T-helper 1 cell treated with Interleukin-12 subunit alpha and Interleukin-12 subunit beta and Interleukin-4 antibody, amounts not matched to agents 30 ng/mL and 1 ng/mL, for 36 hours (primary cell): ENCODE measurements around the gene FGGY. TPM values are rescaled to one million over a fixed set of nuclear protein-coding genes. Genes with fewer than 3 reads are reported as not detected.
"Not testable (repeated sequence)": the region's sequence is repeated elsewhere in the genome, so short reads cannot be mapped to it uniquely, and the experiment has no call there.

ENCODE experiments used
- intact Hi-C: fragments of 100-400 bp; cut with micrococcal nuclease; formaldehyde crosslinking; loops from one replicate; pipeline ENCODE4 v1.15.1; 2024
- total RNA-seq: library from RNA; stranded (reverse); gene quantifications from 2 replicates; pipeline ENCODE4 v1.2.3, GENCODE V29; 2022

Gene FGGY
- total RNA-seq, 1 donor from 2014 or later, result 12.2 TPM

DNA sequence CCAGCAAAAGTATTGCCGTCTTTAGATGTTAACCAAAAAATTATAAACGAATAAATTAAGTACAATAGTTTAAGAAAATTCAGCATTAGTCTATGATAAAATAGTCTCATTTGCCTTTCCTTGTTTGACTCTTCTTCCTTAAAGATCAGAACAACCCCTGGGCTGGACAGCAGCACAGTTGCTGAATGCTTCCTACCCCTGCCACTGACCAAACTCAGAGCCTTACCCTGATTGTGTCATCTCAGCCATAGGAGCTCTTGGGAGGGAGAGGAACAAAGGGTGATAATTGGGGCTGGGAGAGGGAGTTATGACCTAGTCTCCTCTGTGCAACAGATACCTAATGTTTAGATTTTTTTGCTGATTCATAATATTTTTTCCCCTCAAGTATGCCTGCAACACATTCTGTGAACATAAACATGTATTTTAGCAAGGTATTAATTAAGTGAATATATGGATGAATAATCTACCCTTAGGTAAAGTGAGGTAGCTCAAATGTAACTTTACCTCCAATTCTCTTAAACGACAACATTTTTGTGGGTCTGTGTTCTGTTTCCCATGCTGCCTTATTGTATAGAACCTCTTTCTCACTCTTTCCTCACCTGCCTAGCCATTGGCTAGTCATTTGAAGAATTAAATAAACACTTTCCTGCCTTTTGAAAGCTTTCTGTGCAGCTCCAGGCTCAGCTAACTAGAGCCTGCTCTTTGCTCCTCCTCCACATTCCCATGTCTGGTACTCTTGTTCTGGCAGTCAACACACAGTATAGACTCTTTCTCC, 46.1 kb downstream of the FGGY start:
- intact Hi-C loops, result no loop called here

DNA sequence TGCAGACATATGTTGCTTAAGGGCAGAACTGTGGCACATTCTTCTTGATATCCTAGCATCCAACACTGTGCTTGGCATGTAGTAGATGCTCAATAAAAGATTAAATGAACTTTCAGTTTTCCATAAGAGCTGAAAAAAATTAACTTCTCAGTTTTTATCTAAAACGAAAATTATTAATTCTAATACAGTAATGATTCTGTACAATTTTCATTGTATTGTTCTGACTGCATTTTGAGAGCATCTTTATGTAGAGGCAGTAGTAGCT, 46.6 kb downstream of the FGGY start:
- intact Hi-C loops, result no loop called here

DNA sequence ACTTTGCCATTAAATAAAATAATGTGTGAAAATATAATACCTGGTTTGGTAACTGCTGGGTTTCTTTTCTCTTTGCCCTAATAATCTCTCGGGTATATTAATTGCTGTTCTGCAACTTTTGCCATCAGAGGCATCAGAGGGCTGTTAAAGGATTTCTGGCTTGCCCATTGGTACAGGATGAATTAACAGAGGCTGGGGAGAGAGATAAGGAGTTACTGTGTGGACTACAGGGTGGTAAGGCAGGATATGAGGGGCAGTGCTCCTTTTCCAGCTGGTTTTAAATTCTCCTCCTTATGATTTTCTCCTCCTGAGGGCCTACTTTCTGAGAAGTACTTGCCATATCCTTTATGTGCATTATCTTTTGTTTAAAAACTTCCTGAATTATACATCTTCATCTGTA, 48.3 kb downstream of the FGGY start:
- intact Hi-C loops, result no loop called here

DNA sequence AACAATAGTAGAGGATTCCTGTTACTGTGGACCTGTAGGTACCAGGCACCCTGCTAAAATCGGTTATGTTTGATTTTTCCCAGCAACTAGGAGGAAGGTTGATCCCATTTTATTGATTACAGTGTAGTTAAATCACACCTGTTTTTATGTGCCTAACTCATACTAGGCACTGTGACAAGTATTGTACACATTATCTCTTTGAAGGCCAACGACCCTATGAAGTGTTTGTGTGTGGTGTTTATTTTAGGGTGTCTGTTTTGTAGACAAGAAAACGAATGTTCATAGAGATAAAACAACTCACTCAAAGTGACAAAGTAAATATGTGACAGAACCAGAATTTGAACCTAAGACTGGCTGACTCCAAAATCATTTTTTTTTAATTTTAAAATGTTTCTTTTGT, 49.5 kb downstream of the FGGY start:
- intact Hi-C loops, result no loop called here

DNA sequence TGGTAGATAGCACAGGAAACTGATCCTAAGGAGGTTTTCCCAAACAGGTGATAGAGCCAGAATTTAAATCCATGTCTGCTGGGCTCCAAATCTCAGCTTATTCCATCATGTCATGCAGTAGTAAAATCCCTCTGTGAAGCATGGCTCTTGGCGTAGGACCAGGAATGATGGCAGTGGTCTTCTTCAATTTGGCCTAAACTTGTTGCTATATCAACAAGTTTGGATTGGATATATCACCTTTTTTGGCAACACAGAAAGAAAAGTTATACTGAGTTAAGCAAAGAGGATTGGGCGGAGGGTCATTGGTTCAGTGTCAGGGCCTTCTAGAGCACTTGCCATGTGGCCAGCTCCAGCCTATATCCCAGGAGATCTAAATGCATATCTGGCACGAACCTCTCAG, 52.2 kb downstream of the FGGY start:
- intact Hi-C loops, result no loop called here

DNA sequence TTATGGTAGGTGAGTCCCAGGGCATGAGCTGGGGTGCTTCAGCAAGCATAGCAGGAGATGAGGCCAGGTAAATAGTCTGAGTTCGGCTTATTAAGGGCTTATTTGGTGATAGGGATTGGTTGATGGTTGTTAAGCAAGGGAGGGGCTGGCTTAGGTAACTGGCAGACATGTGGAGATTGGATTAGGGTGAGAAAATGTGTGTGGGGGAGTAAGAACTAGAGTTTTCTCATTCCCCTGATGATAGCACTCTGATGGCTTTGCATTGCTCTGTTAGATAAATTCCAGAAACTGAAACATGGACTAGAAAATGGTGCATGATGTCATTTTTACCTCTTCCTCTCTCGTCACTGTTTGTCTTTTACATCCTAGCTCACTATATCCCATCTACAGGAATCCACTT, 53.6 kb downstream of the FGGY start:
- intact Hi-C loops, result no loop called here

DNA sequence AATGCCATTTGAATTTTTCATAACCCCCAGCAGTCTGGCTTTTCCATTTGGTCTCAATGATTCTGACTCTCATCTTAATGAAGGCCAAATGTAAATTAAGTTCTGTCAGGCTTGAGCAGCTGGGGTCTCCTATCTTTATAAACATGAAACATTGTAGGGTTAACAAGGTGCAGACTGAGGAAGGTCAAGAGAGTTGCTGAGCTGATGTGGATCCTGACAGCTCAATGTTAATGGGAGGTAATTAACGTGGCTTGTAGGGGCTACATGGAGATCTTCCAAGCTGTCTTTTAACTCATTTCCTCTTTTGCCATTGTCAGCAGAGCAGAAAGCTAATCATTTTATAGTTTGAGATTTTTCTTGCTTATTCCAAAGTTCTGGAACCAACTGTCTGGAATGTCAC, 55.2 kb downstream of the FGGY start:
- intact Hi-C loops, result no loop called here

DNA sequence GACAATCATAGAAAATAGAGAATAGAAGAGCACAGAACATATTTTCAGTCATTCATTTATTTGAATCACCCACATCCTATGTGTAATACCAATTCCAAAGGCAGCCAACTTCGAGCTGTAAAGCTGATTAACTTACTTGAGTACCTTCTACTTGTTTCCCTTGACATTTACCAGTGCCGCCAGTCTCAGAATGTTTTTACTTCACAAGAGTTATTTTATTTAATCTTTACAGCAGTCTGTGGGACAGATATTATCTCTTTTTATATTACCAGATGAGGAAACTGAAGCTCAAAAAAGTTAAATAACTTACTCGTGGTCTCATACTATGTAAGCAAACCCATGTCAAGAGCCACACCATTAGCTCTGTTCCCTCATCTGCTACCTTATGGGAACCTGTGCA, 56.6 kb downstream of the FGGY start:
- intact Hi-C loops, result no loop called here

DNA sequence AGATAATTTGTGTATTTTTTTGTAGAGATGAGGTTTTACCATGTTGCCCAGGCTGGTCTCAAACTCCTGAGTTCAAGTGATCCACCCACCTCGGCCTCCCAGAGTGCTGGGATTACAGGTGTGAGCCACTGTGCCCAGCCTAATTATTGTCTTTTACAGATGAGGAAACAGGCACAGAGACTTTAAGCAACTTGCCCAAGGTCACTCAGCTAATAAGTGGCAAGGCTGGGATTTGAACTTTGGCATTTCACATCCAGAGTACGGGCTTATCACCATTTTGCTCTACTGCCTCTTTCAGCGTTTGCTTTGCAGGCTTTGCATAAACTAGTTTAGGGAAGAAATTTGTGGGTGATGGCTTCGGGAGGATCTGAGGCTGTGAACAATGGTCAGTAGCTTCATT, 57.3 kb downstream of the FGGY start:
- intact Hi-C loops, result not testable (repeated sequence)

DNA sequence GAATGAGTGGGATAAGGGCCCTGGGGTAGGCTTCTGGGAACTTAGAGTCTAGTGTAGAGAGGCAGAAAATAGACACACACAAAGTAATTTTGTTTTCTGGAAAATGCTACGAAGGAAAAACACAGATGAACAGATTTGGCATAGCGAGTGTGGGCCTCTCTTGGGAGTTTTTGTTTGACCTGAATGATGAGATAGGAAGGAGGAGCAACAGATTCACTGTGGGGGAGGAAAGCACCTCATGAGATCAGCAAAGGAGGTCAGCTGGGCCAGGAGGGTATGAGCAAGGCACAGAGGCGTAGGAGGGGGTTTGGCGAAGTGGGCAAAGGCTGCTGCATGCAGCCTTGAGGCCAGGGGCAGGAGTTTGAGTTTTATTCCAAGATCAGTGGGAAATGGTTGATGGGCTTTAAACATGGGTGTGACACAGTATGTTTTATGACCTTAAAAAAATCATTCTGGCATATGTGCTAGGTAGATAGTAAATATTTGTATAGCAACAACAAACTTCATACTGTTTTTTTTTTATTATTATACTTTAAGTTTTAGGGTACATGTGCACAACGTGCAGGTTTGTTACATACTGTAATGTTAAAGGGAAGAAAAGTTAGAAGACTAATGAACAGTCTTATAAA, 57.9 kb downstream of the FGGY start:
- intact Hi-C loops, result loop anchor here (1.0 kb wide), 1 partner anchor 122 kb away; no protein-coding TSS in a partner anchor

DNA sequence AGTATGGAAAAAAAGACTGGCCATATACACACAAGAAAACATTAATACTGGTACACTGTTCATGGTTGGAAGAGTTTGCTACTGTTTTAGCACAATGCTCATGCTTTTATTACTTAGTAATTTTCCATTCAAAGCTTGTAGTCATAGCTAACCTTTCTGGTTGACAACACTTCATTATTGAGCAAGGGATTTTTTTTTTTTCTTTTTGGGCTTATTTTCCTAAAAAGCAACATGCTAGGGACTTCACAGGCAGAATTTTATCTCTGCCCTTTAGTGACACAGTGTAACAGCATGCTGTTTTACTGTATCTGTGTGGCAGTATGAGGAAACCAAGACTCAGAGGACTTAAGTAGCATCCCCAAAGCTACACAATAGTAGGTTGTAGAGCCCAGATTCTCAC, 58.5 kb downstream of the FGGY start:
- intact Hi-C loops, result loop anchor here (1.0 kb wide), 1 partner anchor 122 kb away; no protein-coding TSS in a partner anchor

DNA sequence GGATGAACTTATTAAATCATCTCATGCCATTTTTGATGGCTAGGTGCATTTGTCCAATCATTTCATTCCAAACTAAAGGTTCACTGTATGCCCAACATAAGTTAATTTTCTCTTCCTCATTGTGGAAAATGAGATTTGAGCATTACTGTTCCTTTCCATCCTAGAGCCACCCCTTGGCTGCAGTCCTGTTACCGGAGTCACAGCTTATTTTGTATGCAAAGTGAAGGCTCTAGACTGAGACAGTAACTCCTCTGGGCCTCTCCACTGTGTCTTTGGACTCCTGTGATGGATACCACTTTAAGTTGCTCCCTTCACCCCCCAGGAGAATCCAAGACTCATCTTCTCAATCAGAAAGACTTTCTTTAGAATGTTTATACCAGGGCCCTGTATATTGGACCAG, 59.7 kb downstream of the FGGY start:
- intact Hi-C loops, result no loop called here

DNA sequence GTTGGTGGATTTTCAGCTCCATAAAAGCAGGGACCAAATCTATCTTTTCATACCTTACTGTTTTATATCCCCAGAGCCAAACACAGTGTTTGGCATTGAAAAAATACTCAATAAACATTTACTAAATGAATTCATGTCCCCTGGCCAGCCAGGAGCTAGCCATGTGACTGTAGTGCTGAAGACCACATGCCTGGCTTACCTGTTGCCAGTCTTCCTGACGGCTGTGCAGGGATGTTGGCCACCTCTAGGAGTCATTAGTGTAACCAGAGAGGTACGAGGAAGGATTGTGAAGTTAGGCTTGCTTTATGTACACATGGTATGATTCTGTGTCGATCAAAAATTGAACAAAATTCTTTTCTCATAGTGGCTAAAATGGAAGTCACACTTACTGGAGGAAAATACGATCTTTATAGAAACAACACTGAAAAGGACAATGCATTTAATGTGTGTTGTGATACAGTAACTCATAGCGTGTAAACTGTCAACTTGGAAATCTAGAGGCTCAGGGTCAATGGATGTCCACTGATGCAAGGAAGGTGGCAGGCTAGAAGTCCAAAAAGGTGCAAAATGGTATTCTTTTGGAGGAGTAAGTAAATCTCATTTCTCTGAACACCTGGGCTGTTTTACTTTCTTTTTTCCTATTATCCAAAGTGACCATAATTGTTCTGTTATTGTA, 60.9 kb downstream of the FGGY start:
- intact Hi-C loops, result no loop called here

DNA sequence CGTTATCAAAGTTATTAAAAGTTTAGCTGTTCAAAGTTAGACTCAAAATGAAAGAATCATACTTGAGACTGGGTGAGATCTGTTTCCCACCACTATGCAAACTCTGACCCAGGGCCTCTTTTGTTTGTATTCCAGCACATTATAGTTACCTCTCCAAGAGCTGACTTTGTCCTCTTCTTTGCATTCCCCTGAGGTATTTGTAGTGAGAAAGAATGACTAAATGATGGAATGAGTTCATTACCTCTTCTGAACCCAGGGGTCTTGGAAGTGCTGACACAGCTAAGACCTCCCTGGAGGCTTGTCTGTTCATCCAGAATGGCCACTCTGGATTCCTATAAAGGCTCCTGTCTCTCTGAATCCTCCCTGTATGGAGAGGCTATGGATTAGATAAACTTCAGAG, 62.4 kb downstream of the FGGY start:
- intact Hi-C loops, result no loop called here

DNA sequence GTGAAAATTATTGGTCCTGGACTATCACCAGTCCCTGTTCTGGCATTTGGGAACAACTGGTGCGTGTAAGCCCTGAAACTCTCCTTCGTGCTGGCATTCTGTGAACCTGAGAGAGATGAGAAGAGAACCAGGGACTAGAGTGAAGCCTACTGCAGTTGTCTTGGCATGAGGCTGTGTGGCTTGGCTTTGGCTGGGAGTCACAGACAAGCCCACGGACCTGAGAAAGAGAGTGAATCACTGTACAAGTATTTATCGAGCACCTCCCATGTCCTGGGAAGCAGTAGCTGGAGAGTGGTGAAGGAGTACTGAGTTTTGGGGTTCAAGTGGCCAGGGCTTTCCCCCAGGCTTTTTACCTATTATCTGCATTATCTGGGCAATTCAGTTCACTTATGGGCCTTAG, 63.3 kb downstream of the FGGY start:
- intact Hi-C loops, result no loop called here

DNA sequence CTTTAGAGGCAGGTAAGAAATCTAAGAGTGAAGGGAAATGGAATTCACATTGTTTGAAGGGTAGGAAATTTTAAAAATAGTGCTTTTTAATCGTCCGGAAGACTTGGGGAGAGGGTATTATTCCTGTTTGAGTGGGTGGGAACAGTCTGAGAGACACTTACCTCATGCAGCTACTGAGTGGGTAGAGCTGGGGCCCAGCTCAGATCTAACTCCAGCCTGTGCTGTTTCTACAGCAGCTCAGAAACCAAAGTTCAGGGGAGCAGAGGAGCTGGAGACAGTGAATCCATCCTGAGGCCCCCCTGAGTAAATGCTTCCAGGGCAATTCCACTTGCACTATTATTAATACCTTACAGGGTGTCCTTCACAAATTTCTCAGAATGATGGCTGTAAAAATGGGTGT, 63.8 kb downstream of the FGGY start:
- intact Hi-C loops, result no loop called here

DNA sequence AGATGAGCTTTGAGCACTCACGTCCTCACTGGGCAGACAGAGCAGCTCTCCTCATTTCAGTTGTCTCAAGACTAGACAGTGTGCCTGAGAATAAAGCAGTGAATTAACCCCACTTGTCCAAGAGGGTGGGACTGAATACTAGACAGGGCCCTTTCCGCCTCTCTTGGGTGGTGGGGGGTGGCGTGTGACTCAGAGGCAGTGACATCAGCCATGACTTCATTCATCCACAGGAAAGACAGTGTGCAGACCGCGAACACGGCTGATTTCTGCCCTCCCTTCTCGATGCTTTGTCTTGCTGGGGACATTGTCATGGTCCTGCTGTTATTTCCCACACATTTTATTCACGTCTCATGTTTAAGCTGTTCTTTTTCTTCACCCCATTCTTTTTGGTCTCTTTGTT, 64.9 kb downstream of the FGGY start:
- intact Hi-C loops, result no loop called here

DNA sequence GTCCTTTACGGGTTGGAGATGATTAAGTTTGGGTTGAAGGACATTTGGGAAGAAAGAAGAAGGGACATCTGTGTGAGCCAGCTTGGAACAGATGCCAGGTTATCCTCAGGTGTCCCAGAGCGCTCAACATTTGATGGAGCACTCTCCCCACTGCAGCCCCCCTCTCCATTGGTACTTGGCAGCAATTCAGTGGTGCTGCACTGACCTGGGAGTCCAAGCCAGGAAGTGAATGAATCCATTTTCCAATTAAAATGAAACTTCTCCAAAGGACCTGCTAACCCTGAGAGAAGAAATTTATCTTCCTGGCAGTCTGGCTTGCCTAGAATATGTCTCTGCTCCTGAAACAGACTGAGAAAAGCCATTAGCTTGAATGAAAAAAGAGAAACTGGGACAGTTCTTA, 67.1 kb downstream of the FGGY start:
- intact Hi-C loops, result no loop called here

DNA sequence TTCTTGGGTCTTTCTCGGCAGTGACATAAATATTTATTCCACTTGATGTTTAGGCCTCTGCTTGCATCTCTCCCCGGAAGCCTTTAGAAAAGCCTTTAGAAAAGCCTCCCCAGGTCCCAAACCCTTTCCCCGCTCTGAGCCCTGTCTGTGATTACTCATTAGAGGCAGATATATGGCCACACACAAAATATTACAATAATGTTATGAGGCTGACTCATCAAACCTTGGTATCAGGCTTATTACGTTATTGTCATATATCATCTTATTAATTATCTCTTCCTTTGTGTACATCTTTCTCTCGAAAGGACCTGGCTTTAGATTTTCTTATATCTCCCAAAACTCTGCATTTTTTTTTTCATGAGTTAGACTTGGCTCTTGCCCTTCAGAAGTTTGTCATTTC, 69.5 kb downstream of the FGGY start:
- intact Hi-C loops, result no loop called here

DNA sequence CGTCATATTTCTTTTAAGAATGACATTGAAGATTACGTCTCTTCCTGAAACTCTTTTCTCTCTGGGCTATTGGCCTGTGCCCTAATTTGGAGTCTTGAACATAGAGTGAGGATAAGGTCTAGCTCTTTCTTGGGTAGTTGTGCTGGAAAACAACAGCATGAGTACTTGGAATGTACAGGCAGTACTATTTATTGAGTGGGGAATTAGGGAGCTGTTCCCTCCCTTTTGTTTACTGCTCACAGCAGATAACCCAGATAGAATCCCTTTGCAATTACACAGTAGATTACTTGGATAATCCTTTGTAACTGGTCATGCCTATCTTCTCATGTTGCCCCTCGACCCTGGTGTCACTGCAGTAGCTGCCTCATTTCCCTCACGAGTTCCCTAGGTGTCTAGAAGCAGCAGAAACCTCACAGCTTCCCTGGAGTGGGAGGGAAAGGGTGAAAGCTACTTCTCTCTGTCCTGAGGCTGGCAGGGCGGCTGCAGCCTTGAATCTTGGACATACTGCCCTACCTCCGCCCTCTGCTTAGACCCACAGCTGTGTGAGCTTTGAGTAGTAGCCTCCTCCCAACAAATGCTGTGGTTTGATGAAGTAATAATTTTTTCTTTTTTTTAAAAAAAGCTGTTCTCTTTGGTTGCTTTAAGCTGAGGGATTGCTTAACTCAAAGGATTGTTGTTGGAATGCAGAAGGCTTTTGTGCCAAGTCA, 70.6 kb downstream of the FGGY start:
- intact Hi-C loops, result no loop called here

DNA sequence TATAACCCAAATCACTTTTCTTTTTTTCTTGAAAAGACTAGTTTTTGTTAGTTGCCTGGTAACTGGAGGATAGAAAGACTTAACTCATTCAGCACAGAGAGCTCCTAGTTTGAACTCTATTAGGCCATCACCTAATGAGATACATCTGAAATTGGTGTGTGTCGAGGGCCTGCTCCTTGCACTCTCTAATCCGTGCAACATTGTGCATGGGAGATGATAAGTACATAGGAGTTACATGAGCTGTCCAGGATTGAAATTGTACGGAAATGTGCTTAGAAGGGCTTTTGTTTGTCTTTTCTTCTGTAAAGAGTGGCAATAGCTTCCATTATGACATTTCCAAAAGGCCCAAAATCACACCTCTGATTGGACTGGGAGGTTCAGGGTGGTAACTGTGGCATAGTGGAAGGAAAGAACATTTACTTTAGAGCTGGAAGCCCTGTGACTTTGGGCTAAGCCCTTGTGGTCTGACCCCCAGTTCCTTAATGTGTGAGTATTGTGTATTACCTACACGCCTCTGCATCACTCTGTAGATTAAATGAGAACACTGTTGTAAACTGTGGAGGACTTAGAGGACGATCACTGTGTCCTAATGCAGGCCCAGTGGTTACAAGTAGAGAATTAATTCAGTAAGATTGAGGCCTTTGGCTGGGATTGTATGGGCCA, 71.2 kb downstream of the FGGY start:
- intact Hi-C loops, result no loop called here
